ENCODE results near the gene DNAH5. TPM values are rescaled to one million over a fixed set of nuclear protein-coding genes. Genes with fewer than 3 reads are reported as not detected.

The DNAH5 gene
- total and polyA plus RNA-seq, 8 donors = 0.50 to 12.5 (median 1.1) TPM; not detected in 1

- Histone ChIP-seq H3K9me3 (peaks cover 0 to 12% (median 2%) of the 10 kb centered on the region in 4 donors), H3K4me3 (no peak overlapping the region), H3K27me3 (no peaks in the 10 kb centered on the region), H3K4me1 (no peaks in the 10 kb centered on the region), H3K27ac (no peak overlapping the region), H3K36me3 (no peaks in the 10 kb centered on the region)
- TF ChIP-seq, protein P1, sequence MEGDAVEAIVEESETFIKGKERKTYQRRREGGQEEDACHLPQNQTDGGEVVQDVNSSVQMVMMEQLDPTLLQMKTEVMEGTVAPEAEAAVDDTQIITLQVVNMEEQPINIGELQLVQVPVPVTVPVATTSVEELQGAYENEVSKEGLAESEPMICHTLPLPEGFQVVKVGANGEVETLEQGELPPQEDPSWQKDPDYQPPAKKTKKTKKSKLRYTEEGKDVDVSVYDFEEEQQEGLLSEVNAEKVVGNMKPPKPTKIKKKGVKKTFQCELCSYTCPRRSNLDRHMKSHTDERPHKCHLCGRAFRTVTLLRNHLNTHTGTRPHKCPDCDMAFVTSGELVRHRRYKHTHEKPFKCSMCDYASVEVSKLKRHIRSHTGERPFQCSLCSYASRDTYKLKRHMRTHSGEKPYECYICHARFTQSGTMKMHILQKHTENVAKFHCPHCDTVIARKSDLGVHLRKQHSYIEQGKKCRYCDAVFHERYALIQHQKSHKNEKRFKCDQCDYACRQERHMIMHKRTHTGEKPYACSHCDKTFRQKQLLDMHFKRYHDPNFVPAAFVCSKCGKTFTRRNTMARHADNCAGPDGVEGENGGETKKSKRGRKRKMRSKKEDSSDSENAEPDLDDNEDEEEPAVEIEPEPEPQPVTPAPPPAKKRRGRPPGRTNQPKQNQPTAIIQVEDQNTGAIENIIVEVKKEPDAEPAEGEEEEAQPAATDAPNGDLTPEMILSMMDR (IDR thresholded peaks at IDR 0.05) = no peak
- no peak for TF ChIP-seq POLR2AphosphoS5 (IDR thresholded peaks at IDR 0.05)
- no peak for TF ChIP-seq POLR2A (IDR thresholded peaks at IDR 0.05)
- no peak for TF ChIP-seq EP300 (IDR thresholded peaks at IDR 0.05)
- DNase-seq = no peak
- WGBS, 5 donors = 93 to 97% (median 94%) methylated on average over 11 of the region's 11 CpGs
- intact Hi-C loops (cut with DNase I; ENCODE audit: low total_unique reads) = no loop called here
These were observed 208.8 kb downstream of the DNAH5 start for GRCh38 chr5:13735691-13736090.

DNA sequence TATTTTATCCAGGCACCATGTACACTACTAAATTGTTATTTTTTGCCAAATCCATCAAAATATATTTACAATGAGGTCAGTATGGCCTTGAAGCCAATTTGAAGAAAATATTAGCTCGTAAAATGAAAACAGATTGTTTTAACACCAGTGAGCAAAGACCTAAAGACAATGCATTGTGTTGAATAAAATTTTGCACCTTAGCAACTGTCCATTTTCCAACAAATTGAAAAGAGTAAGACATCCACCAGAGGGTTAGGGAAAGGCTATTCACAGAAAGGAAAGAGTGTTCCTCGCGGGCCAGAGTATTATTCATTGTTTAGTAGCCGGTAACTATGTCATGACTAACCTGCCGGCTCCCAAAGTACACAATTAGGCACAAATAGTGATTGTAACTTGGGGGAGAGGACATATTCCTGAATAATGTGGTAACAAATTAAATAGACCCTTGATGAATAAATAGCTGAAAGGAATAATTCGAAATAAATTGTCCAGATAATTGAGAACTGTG is 213.3 kb downstream of the DNAH5 start:
- H3K4me3 ChIP-seq = no peak overlapping the region
- H3K27ac ChIP-seq = no peak overlapping the region
- peaks cover 0 to 12% (median 2%) of the 10 kb centered on the region in 4 donors for H3K9me3 ChIP-seq
- DNase-seq = no peak
- 77 to 86% (median 81%) methylated on average over 6 of the region's 6 CpGs for WGBS, 5 donors
- TF ChIP-seq POLR2AphosphoS5 (IDR thresholded peaks at IDR 0.05) (no peak), EP300 (IDR thresholded peaks at IDR 0.05) (no peak), POLR2A (IDR thresholded peaks at IDR 0.05) (no peak)
- TF ChIP-seq, protein P1 (IDR thresholded peaks at IDR 0.05) = no peak
- intact Hi-C loops (cut with DNase I; ENCODE audit: low total_unique reads) = no loop called here
- H3K27me3 ChIP-seq = no peaks in the 10 kb centered on the region
- H3K4me1 ChIP-seq = no peaks in the 10 kb centered on the region
- H3K36me3 ChIP-seq = no peaks in the 10 kb centered on the region

- Histone ChIP-seq H3K4me3 (no peak overlapping the region), H3K9me3 (peaks cover 0 to 7% (median 0%) of the 10 kb centered on the region in 4 donors), H3K4me1 (no peaks in the 10 kb centered on the region), H3K27ac (no peak overlapping the region), H3K36me3 (no peaks in the 10 kb centered on the region), H3K27me3 (no peaks in the 10 kb centered on the region)
- TF ChIP-seq EP300 (IDR thresholded peaks at IDR 0.05) (no peak), POLR2AphosphoS5 (IDR thresholded peaks at IDR 0.05) (no peak), POLR2A (IDR thresholded peaks at IDR 0.05) (no peak)
- TF ChIP-seq, protein P1 (IDR thresholded peaks at IDR 0.05) = no peak
- intact Hi-C loops (cut with DNase I; ENCODE audit: low total_unique reads) = no loop called here
- 18 to 33% (median 22%) methylated on average over 2 of the region's 2 CpGs for WGBS, 5 donors
- DNase-seq = peak in 1 of 2 donors; percentile 3
These were observed 235.6 kb downstream of the DNAH5 start for GRCh38 chr5:13708906-13709305.

DNA sequence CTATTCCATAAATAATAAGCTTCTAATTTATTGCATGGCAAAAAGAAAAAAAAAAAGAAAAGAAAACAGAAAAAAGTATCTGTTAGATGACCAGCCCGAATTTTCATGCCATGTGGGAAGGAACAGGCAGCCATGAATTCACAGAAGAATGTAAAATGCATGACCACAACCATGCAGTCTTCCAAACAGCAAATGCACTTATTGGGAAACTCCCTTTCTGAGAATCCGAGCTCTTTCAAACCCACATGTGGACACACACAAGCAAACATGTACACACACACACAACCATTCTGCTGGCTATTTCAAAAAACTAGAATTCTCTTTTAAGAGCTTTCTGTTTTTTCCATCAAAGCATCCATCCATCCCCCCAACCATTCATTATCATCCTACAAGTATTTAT is 236.1 kb downstream of the DNAH5 start:
- peaks cover 0 to 7% (median 0%) of the 10 kb centered on the region in 4 donors for H3K9me3 ChIP-seq
- TF ChIP-seq EP300 (IDR thresholded peaks at IDR 0.05) (no peak), POLR2AphosphoS5 (IDR thresholded peaks at IDR 0.05) (no peak), POLR2A (IDR thresholded peaks at IDR 0.05) (no peak)
- TF ChIP-seq, protein P1 (IDR thresholded peaks at IDR 0.05) = no peak
- DNase-seq = no peak
- no peaks in the 10 kb centered on the region for H3K36me3 ChIP-seq
- H3K4me3 ChIP-seq = no peak overlapping the region
- H3K4me1 ChIP-seq = no peaks in the 10 kb centered on the region
- no peak overlapping the region for H3K27ac ChIP-seq
- intact Hi-C loops (cut with DNase I; ENCODE audit: low total_unique reads) = no loop called here
- WGBS, 5 donors = 53 to 77% (median 63%) methylated on average over 2 of the region's 2 CpGs
- H3K27me3 ChIP-seq = no peaks in the 10 kb centered on the region

All from stomach (tissue), 9 donors.